Spinal cord (tissue), 10 donors: ENCODE measurements around the gene AFAP1. TPM values are rescaled to one million over a fixed set of nuclear protein-coding genes. Genes with fewer than 3 reads are reported as not detected.

Experiments used
- DNase-seq, 6 donors: peaks; one replicate each; pipeline versions ENCODE4 v3.0.0 to v3.0.0-alpha.2; 2013 to 2015; ENCODE audit warnings: low spot score in 6 of 6, low read depth in 4 of 6
- H3K27ac ChIP-seq: one replicate; pipeline ENCODE4 v1.5.1; 2013; ENCODE audit warnings: low read depth, low read length, control low read depth
- H3K27me3 ChIP-seq: one replicate; pipeline ENCODE4 v1.6.1; 2013; ENCODE audit warnings: low read length; ENCODE audit not compliant: control insufficient read depth, insufficient read depth
- H3K36me3 ChIP-seq: one replicate; pipeline ENCODE4 v1.6.1; 2013; ENCODE audit warnings: low read length; ENCODE audit not compliant: control insufficient read depth, insufficient read depth
- H3K4me1 ChIP-seq: one replicate; pipeline ENCODE4 v1.6.1; 2013; ENCODE audit warnings: low read length; ENCODE audit not compliant: control insufficient read depth, insufficient read depth
- H3K4me3 ChIP-seq: one replicate; pipeline ENCODE4 v1.5.1; 2013; ENCODE audit warnings: low read depth, low read length, control low read depth
- H3K9me3 ChIP-seq: one replicate; pipeline ENCODE4 v1.6.1; 2013; ENCODE audit warnings: low read length; ENCODE audit not compliant: control insufficient read depth, insufficient read depth
- WGBS: methylation state at CpG from one replicate; pipeline ENCODE4 v1.1.5; 2013; ENCODE audit warnings: missing lambda C conversion rate; ENCODE audit not compliant: insufficient coverage; 5-methylcytosine and 5-hydroxymethylcytosine counted together
- polyA plus RNA-seq, 2 donors: library from polyadenylated mRNA; unstranded; fragments of 120-200 nt; gene quantifications; one replicate each; pipeline ENCODE4 v1.2.1, GENCODE V29; 2013; ENCODE audit not compliant: insufficient read length in 2 of 2
- total RNA-seq, 2 donors: library from RNA; depleted of rRNA in 1 of 2; stranded (reverse); fragments of 120-200 nt in 1 of 2; fragments of >200 nt in 1 of 2; gene quantifications; one replicate each; pipeline versions ENCODE4 v1.2.3 to v1.2.4, GENCODE V29; 2013 to 2014
- donor health status: healthy.

AFAP1 gene
- total and polyA plus RNA-seq, 4 donors = 34.8 to 42.0 (median 36.3) TPM

DNA sequence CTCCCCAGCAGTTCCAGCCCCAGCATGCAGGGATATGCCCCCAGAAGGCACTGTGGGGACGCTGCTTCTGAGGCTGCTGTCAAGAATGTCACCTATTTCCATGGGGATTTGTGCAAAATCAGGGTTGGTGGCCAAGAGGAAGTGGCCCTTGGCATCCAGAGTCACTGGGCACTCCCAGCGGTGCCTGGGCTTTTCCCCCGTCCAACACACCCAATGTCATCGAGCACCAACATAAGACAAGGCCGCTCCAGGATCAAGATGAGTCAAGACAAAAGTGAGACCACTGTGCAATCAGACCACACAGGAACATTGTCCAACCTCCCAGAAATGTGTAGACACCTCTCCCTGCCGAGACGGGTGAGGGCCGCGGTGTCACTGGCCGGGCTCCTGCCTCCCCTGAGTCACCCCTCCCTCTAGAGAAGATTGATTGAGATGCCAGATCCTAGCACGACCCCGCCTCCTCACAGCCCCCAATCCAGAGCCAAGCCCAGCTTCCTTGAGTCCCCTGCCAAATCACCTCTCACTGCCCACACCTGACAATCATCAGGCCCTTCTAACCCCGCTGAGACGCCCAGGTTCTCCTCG is 194.3 kb downstream of the AFAP1 start:
- Histone ChIP-seq H3K36me3 (peaks cover 8% of the 10 kb centered on the region), H3K4me1 (peaks cover 26% of the 10 kb centered on the region), H3K27me3 (no peaks in the 10 kb centered on the region), H3K27ac (no peak overlapping the region), H3K9me3 (no peaks in the 10 kb centered on the region), H3K4me3 (no peak overlapping the region)
- WGBS = 80% methylated on average over 15 of the region's 15 CpGs
- no peak for DNase-seq

DNA sequence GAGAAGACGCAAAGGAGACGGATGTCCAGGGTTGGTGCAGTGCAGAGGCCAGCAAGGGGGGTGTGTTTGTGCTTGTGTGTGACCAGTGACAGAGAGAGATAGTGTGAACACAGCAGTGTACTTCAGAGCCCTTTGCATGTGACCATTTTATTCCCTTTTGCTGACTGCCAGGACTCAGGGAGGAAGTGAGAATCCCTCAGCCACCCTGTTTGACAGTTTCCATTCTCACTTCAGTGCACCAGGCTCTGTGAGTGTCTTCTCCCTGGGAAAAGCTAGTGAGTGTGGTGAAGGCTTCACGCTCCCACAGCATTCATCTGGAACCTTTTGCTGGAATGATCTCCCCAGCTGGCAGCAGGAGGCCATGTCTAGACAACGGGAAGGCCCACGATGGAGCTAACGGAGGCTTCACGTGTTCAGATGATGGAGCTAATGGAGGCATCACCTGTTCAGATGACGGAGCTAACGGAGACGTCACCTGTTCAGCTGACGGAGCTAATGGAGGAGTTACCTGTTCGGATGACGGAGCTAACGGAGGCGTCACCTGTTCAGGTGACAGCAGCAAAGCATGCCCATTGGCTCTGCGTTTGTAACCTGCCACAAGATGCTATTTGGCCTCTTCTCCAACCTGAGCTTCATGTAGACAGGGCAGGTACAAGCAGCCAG is 195.4 kb downstream of the AFAP1 start:
- Histone ChIP-seq H3K27ac (no peak overlapping the region), H3K27me3 (no peaks in the 10 kb centered on the region), H3K9me3 (no peaks in the 10 kb centered on the region), H3K36me3 (peaks cover 19% of the 10 kb centered on the region), H3K4me1 (peaks cover 26% of the 10 kb centered on the region), H3K4me3 (no peak overlapping the region)
- DNase-seq = no peak
- 80% methylated on average over 16 of the region's 16 CpGs for WGBS

DNA sequence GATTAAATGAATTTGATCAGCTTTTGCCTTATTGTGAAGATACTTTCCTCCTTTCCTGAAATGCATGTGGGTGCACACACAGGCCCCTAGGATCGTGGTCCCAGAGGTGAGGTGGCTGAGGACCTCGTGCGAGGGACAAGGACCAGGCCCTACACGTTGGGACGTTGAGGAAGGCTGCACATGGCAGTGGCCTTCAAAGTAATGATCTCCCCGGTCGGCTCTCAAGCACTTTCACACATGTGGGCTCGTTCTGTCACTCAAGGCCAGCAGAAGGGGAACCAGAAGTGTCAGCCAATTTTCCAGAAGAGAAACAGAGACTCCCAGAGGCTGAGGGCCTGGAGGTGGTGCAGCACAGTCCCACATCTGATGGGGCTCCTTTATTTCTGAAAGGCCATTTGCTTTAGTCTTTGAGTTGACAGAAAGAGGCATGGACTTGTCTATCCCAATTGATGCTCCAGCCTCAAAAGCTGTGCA is 196.8 kb downstream of the AFAP1 start:
- H3K4me1 ChIP-seq = peaks cover 26% of the 10 kb centered on the region
- no peaks in the 10 kb centered on the region for H3K9me3 ChIP-seq
- H3K36me3 ChIP-seq = peaks cover 34% of the 10 kb centered on the region
- no peaks in the 10 kb centered on the region for H3K27me3 ChIP-seq
- DNase-seq = no peak
- no peak overlapping the region for H3K4me3 ChIP-seq
- 79% methylated on average over 8 of the region's 8 CpGs for WGBS
- H3K27ac ChIP-seq = no peak overlapping the region

DNA sequence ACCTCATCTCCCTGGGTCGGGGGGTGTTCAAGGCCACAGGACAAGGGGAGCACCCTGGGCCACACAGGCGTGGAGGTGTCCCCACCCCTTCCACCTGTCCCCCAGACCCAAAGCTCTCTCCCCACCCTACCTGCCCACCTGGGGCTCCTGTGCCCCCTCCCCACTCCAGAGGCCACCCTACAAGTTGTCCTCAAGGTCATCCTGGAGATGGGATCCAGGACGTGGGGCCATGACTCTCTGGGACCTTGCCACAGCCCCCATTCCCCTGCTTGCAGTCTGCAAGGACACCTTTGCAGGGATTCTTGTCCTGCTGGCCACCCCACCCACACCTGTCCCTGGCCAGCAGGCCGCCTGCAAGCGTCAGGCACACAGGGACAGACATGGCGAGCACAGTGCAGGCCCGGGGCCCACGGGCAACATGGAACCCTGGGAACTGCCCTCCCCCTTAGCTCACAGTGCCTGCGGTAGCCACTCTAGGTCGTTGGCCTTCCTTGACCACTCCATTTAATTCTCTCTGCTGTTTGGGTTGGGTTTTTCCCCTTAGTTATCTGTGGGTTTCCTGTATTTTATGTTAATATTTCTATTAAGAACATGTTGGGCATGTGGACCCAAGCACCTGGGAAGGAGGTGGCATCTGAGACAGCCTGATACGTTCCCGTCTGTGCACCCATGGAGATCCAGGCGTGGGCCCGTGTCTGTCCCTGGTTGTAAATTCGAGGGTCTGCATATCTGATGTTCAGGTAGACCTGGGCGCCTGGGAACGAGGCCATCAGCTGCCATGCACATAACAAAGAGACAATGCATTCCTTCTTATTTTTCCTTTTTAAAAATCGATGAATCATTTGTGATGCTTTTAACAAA is 197.5 kb downstream of the AFAP1 start:
- WGBS = 93% methylated on average over 10 of the region's 18 CpGs

DNA sequence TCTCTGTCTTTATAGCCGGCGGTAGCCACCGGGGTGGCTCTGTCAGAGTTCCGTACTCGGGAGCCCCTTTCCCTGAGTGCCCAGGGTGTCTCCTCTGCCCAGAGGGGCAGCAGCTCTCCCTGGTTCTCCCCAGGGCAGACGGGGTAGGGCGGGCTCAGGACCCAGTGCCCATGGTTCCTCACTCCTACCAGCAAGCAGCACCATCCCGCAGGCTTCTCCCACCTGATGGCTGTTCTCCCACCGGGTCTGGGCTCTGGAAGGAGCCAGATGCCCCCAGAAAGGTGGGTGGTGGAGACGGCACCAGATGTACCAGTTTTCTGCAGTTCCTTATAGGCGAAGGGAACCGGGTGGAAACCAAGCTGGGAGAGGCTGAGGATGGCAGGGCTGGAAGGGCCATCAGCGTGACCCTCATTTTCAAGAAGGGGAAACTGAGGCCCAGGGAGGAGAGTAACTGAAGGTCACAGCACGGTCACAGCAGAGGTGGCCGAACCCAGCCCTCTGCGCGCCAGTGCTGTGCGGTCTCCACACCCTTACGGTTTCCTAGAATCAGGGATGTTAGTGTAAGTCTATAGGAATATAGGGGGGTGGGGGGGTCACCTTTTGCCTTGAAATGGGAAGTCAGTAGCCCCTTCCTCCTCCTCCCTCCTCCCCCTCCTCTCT is 198.7 kb downstream of the AFAP1 start:
- peaks cover 13% of the 10 kb centered on the region for H3K4me1 ChIP-seq
- no peak overlapping the region for H3K27ac ChIP-seq
- H3K9me3 ChIP-seq = no peaks in the 10 kb centered on the region
- no peaks in the 10 kb centered on the region for H3K27me3 ChIP-seq
- no peak overlapping the region for H3K4me3 ChIP-seq
- 88% methylated on average over 14 of the region's 19 CpGs for WGBS
- DNase-seq = no peak
- H3K36me3 ChIP-seq = peaks cover 50% of the 10 kb centered on the region

More for the DNA sequence above, 197.5 kb downstream of the AFAP1 start:
- Histone ChIP-seq H3K4me3 (no peak overlapping the region), H3K4me1 (peaks cover 24% of the 10 kb centered on the region), H3K9me3 (no peaks in the 10 kb centered on the region), H3K36me3 (peaks cover 40% of the 10 kb centered on the region), H3K27me3 (no peaks in the 10 kb centered on the region), H3K27ac (no peak overlapping the region)
- DNase-seq = no peak

DNA sequence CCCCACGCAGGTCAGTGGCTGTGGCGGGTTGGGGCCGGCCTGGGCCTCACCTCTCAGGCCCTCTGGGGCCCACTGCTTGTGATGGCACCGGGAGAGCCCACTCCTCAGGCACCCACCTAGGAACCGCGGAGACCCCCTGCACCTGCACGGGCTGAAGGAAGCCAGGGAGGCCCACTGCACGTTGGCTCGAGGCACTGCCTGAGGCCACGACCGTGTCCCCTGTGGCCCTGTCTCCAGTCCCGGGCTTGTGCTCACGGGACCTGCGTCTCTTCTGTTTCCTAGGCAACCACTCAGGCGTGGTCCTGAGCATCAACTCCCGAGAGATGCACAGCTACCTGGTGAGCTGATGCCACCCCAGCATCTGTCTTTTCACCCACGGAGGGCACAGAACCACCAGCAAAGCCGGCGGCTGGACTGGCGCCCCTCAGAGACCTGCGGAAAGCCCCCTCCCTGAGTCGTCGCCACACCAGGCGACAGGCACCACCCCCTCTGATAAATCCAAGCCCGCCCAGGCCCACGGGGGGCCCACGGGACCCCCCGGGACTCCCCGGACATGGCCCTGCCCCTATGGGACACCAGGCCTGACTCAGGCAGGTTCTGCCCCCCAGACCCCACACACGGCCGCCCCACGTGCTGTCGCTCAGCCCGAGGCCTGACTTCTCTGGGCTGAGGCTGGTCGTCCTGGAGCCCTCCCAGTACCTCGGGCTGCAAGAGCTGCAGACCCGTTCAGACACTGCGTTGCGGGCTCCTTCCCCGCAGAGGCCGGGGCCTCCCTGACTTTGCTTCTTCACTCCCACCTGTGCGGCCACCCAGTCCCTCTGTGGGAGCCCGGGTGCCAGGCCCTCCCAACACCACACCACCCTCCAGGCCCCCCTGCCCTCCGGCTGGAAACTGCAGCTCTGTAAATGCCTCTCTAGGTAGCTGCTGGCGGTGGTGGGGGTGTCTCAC is 199.5 kb downstream of the AFAP1 start:
- DNase-seq = no peak
- WGBS = 84% methylated on average over 43 of the region's 45 CpGs
- Histone ChIP-seq H3K9me3 (no peaks in the 10 kb centered on the region), H3K4me1 (peaks cover 10% of the 10 kb centered on the region), H3K27ac (no peak overlapping the region), H3K27me3 (no peaks in the 10 kb centered on the region), H3K36me3 (peaks cover 57% of the 10 kb centered on the region), H3K4me3 (no peak overlapping the region)

DNA sequence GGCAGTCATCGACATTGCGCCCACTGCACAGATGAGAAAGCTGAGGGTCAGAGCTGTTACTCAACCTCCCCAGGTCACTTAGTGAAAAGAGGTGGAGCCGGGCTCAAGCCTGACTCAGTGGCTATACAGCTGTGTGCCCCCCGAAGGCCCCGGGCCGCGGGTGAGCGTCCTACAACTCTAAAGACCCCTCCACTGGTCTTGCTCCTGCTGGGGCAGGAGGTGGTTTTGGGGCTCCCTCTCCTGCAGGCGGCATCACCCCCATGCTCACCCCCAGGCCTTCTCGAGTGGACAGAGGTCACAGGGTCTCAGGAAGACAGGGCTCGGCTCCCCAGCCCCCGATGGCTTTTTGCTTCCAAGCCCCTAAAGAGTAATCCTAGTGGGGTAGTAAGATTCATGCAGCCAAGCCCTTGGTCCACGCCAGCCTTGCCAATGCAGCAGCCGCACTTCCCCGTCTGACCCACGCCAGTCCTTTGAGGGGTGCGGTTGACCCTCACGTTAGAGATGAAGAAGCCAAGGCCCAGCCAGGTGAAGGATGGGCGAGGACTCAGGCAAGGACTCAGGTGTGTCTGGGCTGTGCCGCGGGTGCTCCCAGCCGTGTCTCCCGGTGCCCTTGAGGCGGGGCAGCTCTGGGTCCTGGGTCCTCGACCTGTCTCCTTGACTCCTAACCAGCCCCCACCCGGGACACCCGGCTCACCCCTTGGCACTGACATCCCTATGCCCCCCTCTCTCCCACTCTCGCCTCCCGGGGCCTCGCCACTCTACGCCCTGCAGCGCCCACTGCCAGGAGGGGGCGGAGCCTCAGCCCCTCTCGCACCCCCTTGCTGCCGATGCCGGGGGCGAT is 200.4 kb downstream of the AFAP1 start:
- H3K4me1 ChIP-seq = peaks cover 10% of the 10 kb centered on the region
- no peak overlapping the region for H3K4me3 ChIP-seq
- no peaks in the 10 kb centered on the region for H3K27me3 ChIP-seq
- peaks cover 66% of the 10 kb centered on the region for H3K36me3 ChIP-seq
- 92% methylated on average over 32 of the region's 37 CpGs for WGBS
- H3K9me3 ChIP-seq = no peaks in the 10 kb centered on the region
- no peak for DNase-seq
- no peak overlapping the region for H3K27ac ChIP-seq

DNA sequence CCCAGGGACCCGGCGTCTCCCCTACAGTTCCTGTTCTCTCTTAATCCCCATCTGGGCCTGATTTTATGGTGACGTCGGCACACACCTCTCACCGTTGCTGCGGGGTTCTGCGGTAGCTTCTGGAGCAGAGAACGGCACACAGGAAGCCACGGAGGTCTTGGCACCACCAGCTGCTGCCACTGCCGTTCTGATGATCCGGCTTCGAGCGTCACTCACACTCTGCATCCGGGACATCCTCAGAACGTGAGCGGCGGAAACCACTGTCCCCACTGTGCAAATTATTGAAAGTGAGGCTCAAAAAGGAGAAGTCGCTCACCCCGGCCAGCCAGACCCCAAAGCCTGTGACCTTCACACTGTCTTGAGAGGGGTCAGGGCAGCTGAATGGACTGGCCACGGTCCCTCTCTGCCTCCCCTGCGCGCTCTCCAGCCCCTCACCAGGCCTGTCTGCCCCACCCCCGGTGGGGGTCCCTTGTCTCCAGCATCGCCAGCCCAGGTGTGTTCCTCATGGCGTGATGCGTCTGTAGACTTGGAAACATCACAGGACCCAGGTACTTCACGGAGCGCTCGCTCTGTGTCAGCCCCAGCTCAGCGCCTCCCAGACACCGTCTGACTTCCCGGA is 201.1 kb downstream of the AFAP1 start:
- H3K9me3 ChIP-seq = no peaks in the 10 kb centered on the region
- H3K27me3 ChIP-seq = no peaks in the 10 kb centered on the region
- H3K27ac ChIP-seq = no peak overlapping the region
- WGBS = 92% methylated on average over 31 of the region's 32 CpGs
- no peak overlapping the region for H3K4me3 ChIP-seq
- H3K4me1 ChIP-seq = peaks cover 4% of the 10 kb centered on the region
- DNase-seq = no peak
- H3K36me3 ChIP-seq = peaks cover 72% of the 10 kb centered on the region
